ENCODE results near the gene FAM78B. TPM values are rescaled to one million over a fixed set of nuclear protein-coding genes. Genes with fewer than 3 reads are reported as not detected.

Gene FAM78B
- total and polyA plus RNA-seq, 10 of the 15 experiments (the other 5 are each of a cell fraction or from before 2014, with no cell fraction given): 0.10 to 4.9 (median 1.6) TPM

DNA sequence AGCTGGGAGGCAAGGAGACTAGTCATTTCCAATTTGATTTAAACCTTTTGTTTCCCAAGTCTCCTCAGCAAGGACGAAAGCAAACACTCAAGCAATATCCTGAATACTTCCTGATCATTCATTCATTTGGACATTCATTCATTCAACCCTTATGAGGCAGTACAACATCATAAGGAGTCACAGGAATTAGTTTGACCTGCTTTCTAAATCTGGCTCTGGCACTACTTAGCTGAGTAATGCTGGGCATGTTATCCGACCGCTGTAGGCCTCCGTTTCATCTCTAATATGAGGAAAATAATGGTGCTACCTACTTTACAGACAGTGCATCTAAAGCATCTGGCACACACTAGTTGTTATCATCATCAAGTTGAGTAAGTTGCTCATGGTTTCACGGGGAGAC, 11.7 kb downstream of the FAM78B start (continued):
- TF ChIP-seq, protein P1, sequence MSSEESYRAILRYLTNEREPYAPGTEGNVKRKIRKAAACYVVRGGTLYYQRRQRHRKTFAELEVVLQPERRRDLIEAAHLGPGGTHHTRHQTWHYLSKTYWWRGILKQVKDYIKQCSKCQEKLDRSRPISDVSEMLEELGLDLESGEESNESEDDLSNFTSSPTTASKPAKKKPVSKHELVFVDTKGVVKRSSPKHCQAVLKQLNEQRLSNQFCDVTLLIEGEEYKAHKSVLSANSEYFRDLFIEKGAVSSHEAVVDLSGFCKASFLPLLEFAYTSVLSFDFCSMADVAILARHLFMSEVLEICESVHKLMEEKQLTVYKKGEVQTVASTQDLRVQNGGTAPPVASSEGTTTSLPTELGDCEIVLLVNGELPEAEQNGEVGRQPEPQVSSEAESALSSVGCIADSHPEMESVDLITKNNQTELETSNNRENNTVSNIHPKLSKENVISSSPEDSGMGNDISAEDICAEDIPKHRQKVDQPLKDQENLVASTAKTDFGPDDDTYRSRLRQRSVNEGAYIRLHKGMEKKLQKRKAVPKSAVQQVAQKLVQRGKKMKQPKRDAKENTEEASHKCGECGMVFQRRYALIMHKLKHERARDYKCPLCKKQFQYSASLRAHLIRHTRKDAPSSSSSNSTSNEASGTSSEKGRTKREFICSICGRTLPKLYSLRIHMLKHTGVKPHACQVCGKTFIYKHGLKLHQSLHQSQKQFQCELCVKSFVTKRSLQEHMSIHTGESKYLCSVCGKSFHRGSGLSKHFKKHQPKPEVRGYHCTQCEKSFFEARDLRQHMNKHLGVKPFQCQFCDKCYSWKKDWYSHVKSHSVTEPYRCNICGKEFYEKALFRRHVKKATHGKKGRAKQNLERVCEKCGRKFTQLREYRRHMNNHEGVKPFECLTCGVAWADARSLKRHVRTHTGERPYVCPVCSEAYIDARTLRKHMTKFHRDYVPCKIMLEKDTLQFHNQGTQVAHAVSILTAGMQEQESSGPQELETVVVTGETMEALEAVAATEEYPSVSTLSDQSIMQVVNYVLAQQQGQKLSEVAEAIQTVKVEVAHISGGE (CRISPR knock-in tag; IDR thresholded peaks at IDR 0.05): no peak
- TF ChIP-seq TBL1XR1 (IDR thresholded peaks at IDR 0.05; ENCODE audit: low read depth, low read length): no peak
- TF ChIP-seq RCOR1 (conservative IDR thresholded peaks at IDR 0.05; ENCODE audit: low read depth, low read length): no peak
- no peak for TF ChIP-seq TCF12 (IDR thresholded peaks at IDR 0.05; ENCODE audit: low read depth, low read length)

- CTCF ChIA-PET: interaction anchor here (1.5 kb wide), 1 partner anchor 13 kb away, joined by 3 read pairs; the partner anchor contains the start of gene FAM78B
- no peak overlapping the region for H2AFZ ChIP-seq (ENCODE audit: control insufficient read depth, low read depth, low read length)
- SMC1A ChIA-PET (ENCODE audit: uncharacterized antibody, unreplicated experiment): interaction anchor here (0.9 to 1.5 kb wide), 2 partner anchors 9 to 17 kb away, joined by 3 to 4 read pairs; no protein-coding TSS in a partner anchor
- TF ChIP-seq FOXK2 (IDR thresholded peaks at IDR 0.05) (no peak), ATF7 (IDR thresholded peaks at IDR 0.05; ENCODE audit: low read depth) (no peak), RUNX3 (IDR thresholded peaks at IDR 0.05; ENCODE audit: low read length) (no peak), LARP7 (IDR thresholded peaks at IDR 0.05) (no peak), NR2F1 (conservative IDR thresholded peaks at IDR 0.05) (no peak), E4F1 (IDR thresholded peaks at IDR 0.05; ENCODE audit: borderline replicate concordance, partially characterized antibody) (no peak), SPI1 (IDR thresholded peaks at IDR 0.05; ENCODE audit: borderline replicate concordance, insufficient read depth, low read depth, low read length) (no peak), HCFC1 (IDR thresholded peaks at IDR 0.05; ENCODE audit: low read length) (no peak), ELK1 (IDR thresholded peaks at IDR 0.05; ENCODE audit: low read depth, low read length) (no peak), CBX3 (IDR thresholded peaks at IDR 0.05; ENCODE audit: borderline replicate concordance, low read depth) (no peak)
- TF ChIP-seq, protein P2, sequence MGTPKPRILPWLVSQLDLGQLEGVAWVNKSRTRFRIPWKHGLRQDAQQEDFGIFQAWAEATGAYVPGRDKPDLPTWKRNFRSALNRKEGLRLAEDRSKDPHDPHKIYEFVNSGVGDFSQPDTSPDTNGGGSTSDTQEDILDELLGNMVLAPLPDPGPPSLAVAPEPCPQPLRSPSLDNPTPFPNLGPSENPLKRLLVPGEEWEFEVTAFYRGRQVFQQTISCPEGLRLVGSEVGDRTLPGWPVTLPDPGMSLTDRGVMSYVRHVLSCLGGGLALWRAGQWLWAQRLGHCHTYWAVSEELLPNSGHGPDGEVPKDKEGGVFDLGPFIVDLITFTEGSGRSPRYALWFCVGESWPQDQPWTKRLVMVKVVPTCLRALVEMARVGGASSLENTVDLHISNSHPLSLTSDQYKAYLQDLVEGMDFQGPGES (IDR thresholded peaks at IDR 0.05): no peak
These were observed 13.1 kb downstream of the FAM78B start for GRCh38 chr1:166153525-166154314.

More at GRCh38 chr1:166153525-166154314, 13.1 kb downstream of the FAM78B start:
- in situ Hi-C loops (cut with MboI) (no loop called here), intact Hi-C loops (cut with micrococcal nuclease; ENCODE audit: unreplicated experiment) (no loop called here)
- no peaks in the 10 kb centered on the region for H3K79me2 ChIP-seq (ENCODE audit: control insufficient read depth, insufficient read depth, low read length)
- no peak overlapping the region for H3K4me3 ChIP-seq
- no peaks in the 10 kb centered on the region for H3K27me3 ChIP-seq (replicated peaks in 1 of 2; ENCODE audit: control insufficient read depth in 2 of 2, insufficient read depth in 2 of 2, low read length in 1 of 2)
- ChIA-PET RAD21 (ENCODE audit: unreplicated experiment) (no interaction called here), POLR2A (no interaction called here)
- WGBS (ENCODE audit: insufficient coverage, insufficient replicate concordance, low lambda C conversion rate, missing lambda C conversion rate): 49% methylated on average over 5 of the region's 5 CpGs
- ATAC-seq (no peak), FAIRE-seq (no peak), DNase-seq (ENCODE audit: low read depth, low spot score) (no peak)
- H3K9me3 ChIP-seq (replicated peaks; ENCODE audit: control insufficient read depth, insufficient read depth, low read length): no peaks in the 10 kb centered on the region; the same call in 2 of the 3 replicates
- BruUV-seq (replicated peaks): no TSS peak
- no peaks in the 10 kb centered on the region for H4K20me1 ChIP-seq (ENCODE audit: control insufficient read depth, insufficient read depth)
- H3K27ac ChIP-seq (ENCODE audit: control insufficient read depth, insufficient read depth): no peak overlapping the region
- H3K4me2 ChIP-seq (ENCODE audit: control insufficient read depth, insufficient read depth): no peak overlapping the region
- H3K36me3 ChIP-seq (ENCODE audit: control insufficient read depth in 2 of 2, insufficient read depth in 2 of 2, low read length in 1 of 2): no peaks in the 10 kb centered on the region
- H3K9ac ChIP-seq (ENCODE audit: control insufficient read depth, insufficient read depth, low read length): no peak overlapping the region
- no peaks in the 10 kb centered on the region for H3K4me1 ChIP-seq (ENCODE audit: control insufficient read depth, insufficient read depth, low read length)

All from GM12878 (cell line).